CD4-positive, alpha-beta T cell treated with Interleukin-2 at 100 ng/mL for 4 hours (primary cell): ENCODE data around the gene CGRRF1.

ENCODE experiments used
- DNase-seq: peaks from one replicate; pipeline ENCODE4 v3.0.0-alpha.2; 2020; ENCODE audit warnings: low spot score

CGRRF1 gene

DNA sequence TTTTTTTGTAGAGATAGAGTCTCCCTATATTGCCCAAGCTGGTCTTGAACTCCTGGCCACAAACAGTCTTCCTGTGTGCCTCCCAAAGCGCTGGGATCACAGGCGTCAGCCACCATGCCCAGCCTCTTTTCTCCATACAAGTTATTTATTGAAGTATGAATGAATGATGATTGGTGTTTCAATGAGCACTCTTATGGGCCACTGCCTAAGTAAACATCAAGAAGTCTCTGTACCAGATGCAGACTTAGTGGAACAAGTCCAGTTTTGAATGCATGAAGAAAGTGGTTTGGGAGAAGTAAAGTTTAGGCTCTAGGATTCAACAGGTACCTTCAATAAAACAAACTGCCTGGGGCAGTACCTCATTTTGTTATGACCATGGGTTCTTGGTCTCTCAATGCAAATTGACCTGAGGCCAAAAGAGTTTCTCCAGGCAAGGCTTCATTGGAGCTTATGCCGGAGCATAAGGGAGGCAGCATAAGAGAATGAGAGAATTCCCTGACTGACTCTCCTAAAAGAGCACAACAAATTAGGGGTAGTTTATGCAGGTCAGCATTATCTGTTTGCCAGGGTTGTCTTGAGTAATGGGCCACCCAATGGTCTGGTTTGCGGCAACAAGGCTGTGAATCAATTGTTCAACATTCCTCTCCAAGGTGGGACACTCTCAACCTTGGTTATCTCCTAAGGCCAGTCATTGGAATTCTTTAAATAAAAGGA is 19.8 kb upstream of the CGRRF1 start:
- DNase-seq, result no peak

GRCh38 chr14:54490445-54491175 is 19.1 kb upstream of the CGRRF1 start:
- no peak for DNase-seq

- no peak for DNase-seq
Observed at GRCh38 chr14:54493293-54493692, 16.4 kb upstream of the CGRRF1 start.

DNA sequence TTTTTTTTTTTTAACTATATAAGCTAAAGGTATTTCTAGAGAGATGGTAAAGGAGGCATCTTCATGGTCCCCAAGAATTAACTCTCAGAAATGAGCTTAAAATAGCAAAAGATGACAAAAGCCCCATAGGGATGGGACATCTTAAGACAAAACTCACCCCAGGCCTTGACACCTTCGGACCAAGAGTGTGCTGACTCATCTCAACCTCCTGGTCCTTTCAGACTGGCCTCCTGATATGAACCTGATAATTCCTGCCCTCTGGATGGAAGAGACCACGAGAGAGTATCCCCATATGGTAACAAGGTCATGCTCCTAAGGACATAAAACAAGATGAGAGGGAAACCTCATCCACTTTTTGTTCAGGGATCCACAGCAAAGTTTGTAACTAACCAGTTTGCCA is 12.5 kb upstream of the CGRRF1 start:
- DNase-seq, result no peak

DNA sequence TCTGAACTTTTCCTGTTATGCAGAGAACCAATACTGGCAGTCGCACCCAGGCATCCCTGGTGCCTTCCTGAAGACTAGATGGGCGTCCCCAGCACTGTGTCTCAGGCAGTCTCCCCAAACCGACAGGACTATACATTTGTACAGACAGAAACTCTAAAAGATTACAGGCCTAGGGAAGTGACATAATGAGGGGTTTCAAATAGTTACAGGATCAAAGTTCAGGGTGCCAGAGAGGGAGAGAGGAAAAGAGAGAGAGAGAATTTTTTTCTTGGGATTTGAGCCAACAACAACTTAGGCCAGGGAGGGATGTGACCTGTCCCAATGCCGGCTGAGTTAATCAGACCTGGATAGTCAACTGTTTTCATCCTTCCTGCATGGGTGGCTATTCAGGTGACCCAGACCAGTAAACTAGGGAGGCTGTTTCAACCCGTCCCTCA is 11.6 kb upstream of the CGRRF1 start:
- no peak for DNase-seq

GRCh38 chr14:54498579-54498978 is 11.1 kb upstream of the CGRRF1 start:
- no peak for DNase-seq

DNA sequence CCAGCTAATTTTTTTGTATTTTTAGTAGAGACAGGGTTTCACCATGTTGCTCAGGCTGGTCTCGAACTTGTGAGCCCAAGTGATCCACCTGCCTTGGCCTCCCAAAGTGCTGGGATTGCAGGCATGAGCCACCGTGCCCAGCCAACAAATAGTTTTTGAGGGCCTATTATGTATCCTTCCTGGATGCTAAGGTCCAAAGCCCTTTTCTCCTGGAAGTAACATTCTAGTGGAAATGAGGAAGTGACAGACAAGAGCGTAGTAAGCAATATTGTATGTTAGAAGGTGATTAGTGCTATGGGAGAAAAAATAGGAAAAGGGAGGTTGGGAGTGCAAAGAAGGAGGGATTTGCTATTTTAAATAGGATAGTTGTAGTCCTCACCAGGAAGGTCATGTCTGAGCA is 9.0 kb upstream of the CGRRF1 start:
- no peak for DNase-seq

GRCh38 chr14:54501480-54501879 is 8.2 kb upstream of the CGRRF1 start:
- DNase-seq, result no peak

DNA sequence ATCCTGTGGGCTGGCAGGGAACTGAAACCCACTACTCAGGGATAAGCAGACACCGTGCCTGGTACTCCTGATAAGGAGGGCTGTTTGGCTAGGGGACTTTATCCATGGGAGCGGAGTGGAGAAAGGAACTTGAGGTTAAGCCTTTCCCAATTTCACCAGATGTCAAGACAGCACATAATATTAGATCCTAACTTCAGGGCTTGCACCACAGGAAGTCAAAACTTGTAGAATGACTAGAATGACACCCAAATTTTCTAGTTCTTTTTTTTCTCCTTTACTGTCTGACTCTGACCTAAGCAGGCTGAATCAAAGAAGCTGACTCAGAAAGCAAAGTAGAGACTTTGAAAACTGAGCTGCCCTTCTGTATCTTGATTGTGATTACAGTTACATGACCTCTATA is 7.1 kb upstream of the CGRRF1 start:
- no peak for DNase-seq

GRCh38 chr14:54503486-54503885 is 6.2 kb upstream of the CGRRF1 start:
- no peak for DNase-seq

DNA sequence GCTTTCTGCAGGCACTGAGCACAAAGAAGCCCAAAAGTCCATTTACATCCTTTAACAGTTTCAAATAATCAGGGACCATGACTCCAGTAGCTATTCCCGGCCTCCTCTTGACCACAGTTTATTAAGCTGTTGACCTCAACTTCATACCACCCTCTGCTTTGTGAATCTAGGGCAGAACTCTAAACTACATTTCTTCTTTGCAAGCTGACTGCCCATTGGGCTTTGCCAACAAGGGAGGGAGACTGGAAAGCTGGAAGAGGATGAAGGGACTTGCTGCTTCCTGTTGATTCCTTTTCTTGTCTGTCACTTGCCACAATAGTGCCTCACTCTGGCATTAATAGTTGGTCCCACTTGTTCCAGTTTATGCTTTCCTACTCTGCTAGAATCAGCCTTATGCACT is 2.7 kb downstream of the CGRRF1 start:
- DNase-seq, result no peak

DNA sequence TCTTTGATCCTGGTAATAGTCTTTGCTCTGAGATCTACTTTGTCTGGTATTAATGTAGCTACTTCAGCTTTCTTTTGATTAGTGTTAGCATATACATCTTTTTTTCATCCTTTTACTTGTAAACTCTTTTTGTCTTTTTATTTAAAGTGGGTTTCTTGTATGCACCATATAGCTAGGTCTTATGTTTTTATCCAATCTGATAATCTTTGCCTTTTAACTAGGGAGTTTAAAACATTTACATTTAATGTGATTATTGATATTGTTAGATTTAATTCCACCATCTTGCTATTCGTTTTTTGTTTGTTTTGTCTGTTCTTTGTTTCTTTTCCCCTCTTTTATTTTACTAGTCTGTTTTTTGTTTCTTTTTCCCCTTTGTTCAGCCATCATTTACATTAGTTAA is 6.0 kb downstream of the CGRRF1 start:
- no peak for DNase-seq

DNA sequence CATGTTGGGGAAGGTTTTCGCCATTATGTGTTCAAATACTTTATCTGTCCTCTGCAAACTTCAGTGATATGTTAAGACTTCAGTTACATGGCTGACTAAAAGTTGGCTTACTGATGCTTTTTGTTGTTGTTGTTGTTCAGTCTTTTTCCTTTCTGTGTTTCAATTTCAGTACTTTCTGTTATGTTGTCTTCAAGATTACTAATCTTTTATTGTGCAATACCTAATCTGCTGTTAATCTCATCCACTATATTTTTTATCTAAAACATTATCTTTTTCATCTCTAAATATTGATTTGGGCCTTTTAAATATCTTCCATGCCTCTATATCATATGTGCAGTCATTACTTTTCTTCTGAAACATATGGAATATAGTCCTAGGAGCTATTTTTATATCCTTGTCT is 7.0 kb downstream of the CGRRF1 start:
- no peak for DNase-seq

DNA sequence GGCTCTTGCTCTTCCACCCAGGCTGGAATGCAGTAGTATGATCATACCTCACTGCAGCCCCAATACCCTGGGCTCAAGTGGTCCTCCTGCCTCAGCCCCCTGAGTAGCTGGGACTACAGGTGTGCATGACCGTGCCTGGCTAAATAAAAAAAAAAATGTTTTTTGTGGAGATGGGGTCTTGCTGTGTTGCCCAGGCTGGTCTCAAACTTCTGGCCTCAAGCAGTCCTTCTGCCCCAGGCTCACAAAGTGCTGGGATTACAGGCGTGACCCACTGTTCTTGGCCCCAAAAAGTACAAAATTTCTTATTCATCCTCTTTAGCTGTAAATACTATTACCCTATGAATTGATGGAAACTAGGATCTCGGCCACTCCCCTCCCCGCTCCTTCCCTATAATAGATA is 14.7 kb downstream of the CGRRF1 start:
- no peak for DNase-seq

DNA sequence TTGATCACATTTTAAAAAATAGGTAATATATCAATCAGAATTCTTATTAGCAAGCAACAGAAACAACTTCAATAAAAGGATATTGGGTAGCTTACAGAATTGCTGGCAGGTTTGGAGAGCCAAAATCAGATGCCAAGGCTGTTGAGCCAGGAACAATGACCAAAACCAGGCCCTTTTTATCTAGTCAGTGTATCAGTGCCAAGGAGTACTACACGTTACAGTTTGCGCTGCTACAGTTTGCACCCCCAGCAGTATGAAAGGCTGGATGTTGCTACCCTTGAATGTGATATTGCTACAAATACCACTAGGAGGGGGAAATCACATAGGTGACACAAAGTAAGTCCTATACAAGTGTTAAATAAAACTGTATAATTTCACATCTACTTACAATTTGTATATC is 19.3 kb downstream of the CGRRF1 start:
- no peak for DNase-seq

GRCh38 chr14:54529811-54530210 is 20.1 kb downstream of the CGRRF1 start:
- no peak for DNase-seq

DNA sequence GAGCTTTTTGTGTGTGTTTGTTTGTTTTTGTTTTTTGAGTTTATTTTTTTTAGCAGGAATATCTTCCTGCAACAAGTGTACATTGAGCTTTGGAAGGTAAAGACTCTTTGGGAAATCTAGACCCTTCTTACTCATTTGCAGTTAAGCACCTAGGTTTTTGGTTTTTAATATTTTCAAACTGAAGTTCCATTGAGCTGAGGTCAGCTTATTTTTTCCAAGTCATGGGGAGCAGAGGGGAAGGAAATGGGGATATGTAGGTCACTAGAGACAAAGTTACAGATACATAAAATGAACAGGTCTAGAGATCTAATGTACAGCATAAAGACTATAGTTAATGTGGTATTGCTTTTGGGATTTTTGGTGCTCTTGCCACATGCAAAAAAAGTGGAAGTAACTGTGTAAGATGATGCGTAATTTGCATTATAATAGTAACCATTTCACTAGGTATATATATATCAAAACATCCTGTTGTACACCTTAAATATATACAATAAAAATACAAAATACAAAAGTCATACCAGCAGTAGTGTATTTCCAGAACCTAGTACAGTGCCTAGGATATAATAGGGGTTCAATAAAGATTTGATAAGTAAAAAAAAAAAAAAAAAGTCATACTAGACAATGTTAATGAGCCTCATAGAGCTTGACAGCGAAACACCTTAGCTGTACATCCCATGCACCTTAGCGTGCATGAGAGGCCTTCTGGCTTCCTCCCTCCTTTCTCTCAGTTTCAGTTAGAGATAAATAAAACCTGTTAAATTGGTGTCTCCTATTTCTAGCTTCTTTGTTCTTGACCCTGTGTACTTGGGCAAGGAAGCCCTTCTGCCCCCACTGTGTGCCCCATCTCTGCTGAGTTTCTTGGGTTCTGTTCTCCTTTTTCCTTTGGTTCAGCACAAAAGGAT is 22.7 kb downstream of the CGRRF1 start:
- no peak for DNase-seq

DNA sequence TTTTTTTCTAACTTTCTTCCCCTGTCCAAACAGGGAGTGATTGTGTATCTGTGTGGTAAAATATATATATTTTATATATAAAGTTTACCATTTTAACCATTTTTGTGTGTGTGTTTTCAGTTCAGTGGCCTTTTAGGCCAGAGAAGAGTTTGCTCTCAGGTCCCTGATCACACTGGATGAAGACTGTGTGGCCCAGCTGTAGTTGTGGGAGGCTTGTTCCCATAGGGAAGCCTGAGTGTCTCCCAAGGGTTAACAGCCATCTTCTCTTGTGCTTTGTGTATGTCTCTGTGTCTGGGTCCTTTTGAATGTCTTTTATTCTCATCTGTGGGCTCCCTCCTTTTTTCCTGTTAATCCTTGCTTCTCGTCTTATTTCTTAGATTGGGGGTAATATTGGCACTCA is 23.4 kb downstream of the CGRRF1 start:
- DNase-seq, result no peak

DNA sequence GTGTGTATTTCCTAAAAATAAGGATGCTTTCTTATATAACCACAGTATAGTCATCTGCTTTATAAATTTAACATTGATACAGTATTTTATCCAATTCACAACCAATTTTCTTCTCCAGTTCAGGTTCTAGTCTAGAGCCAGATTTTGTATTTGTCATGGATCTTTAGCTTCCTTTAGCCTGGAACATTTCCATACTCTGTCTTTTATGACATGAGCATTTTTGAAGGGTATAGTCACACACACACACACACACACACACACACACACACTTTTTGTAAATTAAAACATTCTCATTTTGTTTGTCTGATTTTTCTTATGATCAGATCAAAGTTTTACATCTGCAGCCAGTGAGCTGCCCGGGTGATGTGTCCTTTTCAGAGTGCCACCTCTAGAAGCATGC is 25.4 kb downstream of the CGRRF1 start:
- no peak for DNase-seq

DNA sequence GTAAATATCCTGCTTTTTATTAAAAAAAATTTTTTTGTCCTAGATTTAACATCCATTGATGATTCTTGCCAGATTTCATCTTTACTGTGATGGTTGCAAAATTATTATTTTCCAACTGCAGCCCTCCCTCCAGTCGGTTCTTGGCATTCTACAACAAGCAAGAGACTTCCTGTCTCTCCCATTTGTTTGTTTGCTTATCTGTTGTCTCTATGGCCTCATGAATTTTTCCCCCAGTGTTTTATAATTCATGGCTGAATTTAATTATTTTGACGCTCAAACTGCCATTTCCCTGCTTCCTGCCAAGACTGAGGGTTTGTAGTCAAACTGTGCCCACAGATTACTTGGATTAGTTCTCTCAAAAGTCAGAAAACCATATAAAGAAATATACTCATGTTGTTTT is 25.9 kb downstream of the CGRRF1 start:
- no peak for DNase-seq

DNA sequence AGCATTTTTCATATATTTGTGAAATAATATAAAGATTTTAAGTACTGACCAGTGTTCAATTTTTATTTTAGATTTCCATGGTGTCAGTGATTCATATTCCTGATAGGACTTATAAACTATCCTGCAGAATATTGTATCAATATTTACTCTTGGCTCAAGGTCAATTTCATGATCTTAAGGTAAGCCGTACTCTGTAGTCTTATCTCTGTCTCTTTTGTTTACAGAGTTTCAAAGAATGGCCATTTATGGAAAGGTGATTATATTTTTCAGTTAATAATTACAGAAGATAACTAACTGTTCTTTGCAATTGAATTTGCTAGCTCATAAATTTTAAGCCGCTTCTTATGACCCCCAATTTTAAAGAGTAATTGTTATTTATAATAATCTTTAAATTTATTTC is 27.9 kb downstream of the CGRRF1 start:
- no peak for DNase-seq

GRCh38 chr14:54538055-54538454 is 28.3 kb downstream of the CGRRF1 start:
- no peak for DNase-seq

GRCh38 chr14:54547583-54547982 is 37.9 kb downstream of the CGRRF1 start:
- no peak for DNase-seq
